PC-3 (cell line): ENCODE measurements around the gene ANAPC2. TPM values are rescaled to one million over a fixed set of nuclear protein-coding genes. Genes with fewer than 3 reads are reported as not detected.

ENCODE experiments used
- ATAC-seq: fragments of 200-7000 bp; cut with Tn5 transposase; 2 replicates; pipeline ENCODE4 v1.9.1; 2020; ENCODE audit warnings: mild to moderate bottlenecking, moderate library complexity
- BruUV-seq: library from RNA; stranded (reverse); fragments of 400-500 nt; replicated peaks from 2 replicates; lab custom pipeline; 2021; lab: Mats Ljungman, UMichigan
- CTCF ChIA-PET: fragments of 300-600 bp; sonication (Branson Sonifier 250); formaldehyde crosslinking; loops from one replicate; lab custom pipeline; 2022; ENCODE audit warnings: antibody characterized with exemption; lab: Charles Lee
- POLR2A ChIA-PET: fragments of 300-600 bp; sonication (Branson Sonifier 250); formaldehyde crosslinking; loops from one replicate; lab custom pipeline; 2022; ENCODE audit warnings: antibody characterized with exemption; ENCODE audit not compliant: unreplicated experiment; lab: Charles Lee
- DNase-seq: peaks from one replicate; pipeline ENCODE4 v3.0.0-alpha.2; 2015
- H2AFZ ChIP-seq: fragments of 300-600 bp; sonication (generic); 2 replicates; pipeline ENCODE4 v1.6.0; 2016; ENCODE audit warnings: antibody characterized with exemption, low read length
- H3F3A ChIP-seq: fragments of 300-600 bp; sonication (generic); one replicate; pipeline ENCODE4 v1.6.0; 2017; ENCODE audit warnings: antibody characterized with exemption, low read length, control low read depth, mild to moderate bottlenecking; ENCODE audit not compliant: unreplicated experiment
- H3K27ac ChIP-seq: fragments of 300-600 bp; sonication (generic); 2 replicates; pipeline ENCODE4 v1.5.1; 2016; ENCODE audit warnings: mild to moderate bottlenecking, low read length
- H3K27me3 ChIP-seq: fragments of 300-600 bp; sonication (generic); 2 replicates; pipeline ENCODE4 v1.6.1; 2016; ENCODE audit warnings: low read length, mixed read lengths
- H3K36me3 ChIP-seq: fragments of 300-600 bp; sonication (generic); 2 replicates; pipeline ENCODE4 v1.6.1; 2016; ENCODE audit warnings: low read depth, mixed run types, low read length, mixed read lengths
- H3K4me1 ChIP-seq: fragments of 300-600 bp; sonication (generic); 2 replicates; pipeline ENCODE4 v1.5.1; 2016; ENCODE audit warnings: low read length; ENCODE audit not compliant: insufficient read depth
- H3K4me2 ChIP-seq: fragments of 300-600 bp; sonication (generic); 2 replicates; pipeline ENCODE4 v1.6.0; 2016; ENCODE audit warnings: low read length
- H3K4me3 ChIP-seq: fragments of 300-600 bp; sonication (generic); 2 replicates; pipeline ENCODE4 v1.5.1; 2016; ENCODE audit warnings: mild to moderate bottlenecking, low read length, mixed read lengths
- H3K79me2 ChIP-seq: fragments of 300-600 bp; sonication (generic); 2 replicates; pipeline ENCODE4 v1.6.1; 2017; ENCODE audit warnings: low read length, mixed read lengths
- H3K9ac ChIP-seq: fragments of 300-600 bp; sonication (generic); 2 replicates; pipeline ENCODE4 v1.6.0; 2016; ENCODE audit warnings: mild to moderate bottlenecking, low read length
- H3K9me2 ChIP-seq: fragments of 300-600 bp; sonication (generic); replicated peaks from 2 replicates; pipeline ENCODE4 v1.6.1; 2016; ENCODE audit warnings: mixed run types, low read length, mixed read lengths
- H3K9me3 ChIP-seq: fragments of 300-600 bp; sonication (generic); 2 replicates; pipeline ENCODE4 v1.6.1; 2016; ENCODE audit warnings: low read length, mixed read lengths
- H4K20me1 ChIP-seq: fragments of 300-600 bp; sonication (generic); 2 replicates; pipeline ENCODE4 v1.6.1; 2016; ENCODE audit warnings: low read length, mixed read lengths
- CTCF ChIP-seq: fragments of 300-600 bp; sonication (generic); conservative IDR thresholded peaks from 2 replicates; pipeline ENCODE4 v1.5.1; 2017; ENCODE audit warnings: antibody characterized with exemption, low read depth, mild to moderate bottlenecking, low read length
- EZH2 ChIP-seq: fragments of 300-600 bp; sonication (generic); IDR thresholded peaks from one replicate; pipeline ENCODE4 v1.6.1; 2017; ENCODE audit warnings: antibody characterized with exemption, mild to moderate bottlenecking, low read length; ENCODE audit not compliant: unreplicated experiment
- EZH2phosphoT487 ChIP-seq: fragments of 300-600 bp; sonication (generic); IDR thresholded peaks from 2 replicates; pipeline ENCODE4 v1.6.1; 2018; ENCODE audit warnings: mild to moderate bottlenecking, antibody characterized with exemption, low read length, borderline replicate concordance
- intact Hi-C: fragments of 100-400 bp; cut with micrococcal nuclease; formaldehyde crosslinking; loops from 2 replicates; pipeline ENCODE4 v1.9.0; 2023
- total RNA-seq: library from RNA; depleted of rRNA; stranded (reverse); fragments of >200 nt; gene quantifications from 2 replicates; pipeline ENCODE4 v1.2.3, GENCODE V29; 2014

ANAPC2 gene
- total RNA-seq, 1 experiment from 2014 or later = 21.6 TPM

DNA sequence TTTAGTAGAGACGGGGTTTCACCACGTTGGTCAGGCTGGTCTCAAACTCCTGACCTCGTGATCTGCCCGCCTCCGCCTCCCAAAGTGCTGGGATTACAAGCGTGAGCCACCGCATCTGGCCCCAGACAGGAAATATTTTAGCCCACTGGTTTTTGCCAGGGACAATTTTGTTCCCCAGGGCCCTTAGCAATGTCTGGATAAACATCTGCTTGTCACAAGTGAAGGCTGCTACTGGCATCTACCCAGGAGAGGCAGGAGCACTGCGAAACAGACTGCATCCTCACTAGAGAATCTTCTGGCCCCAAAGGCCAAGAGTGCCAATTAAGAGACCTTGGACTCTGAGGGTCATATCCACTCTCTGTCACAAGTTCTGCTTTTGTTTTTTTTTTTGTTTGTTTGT, 14.6 kb upstream of the ANAPC2 start:
- no peak overlapping the region for H2AFZ ChIP-seq
- POLR2A ChIA-PET = interaction anchor here (0.6 kb wide), 1 partner anchor 103 kb away, joined by 3 read pairs; no protein-coding TSS in a partner anchor
- no peak for TF ChIP-seq EZH2
- no peak for TF ChIP-seq CTCF
- no peak for TF ChIP-seq EZH2phosphoT487
- DNase-seq (no peak), ATAC-seq (no peak)
- H3K9me3 ChIP-seq = no peaks in the 10 kb centered on the region
- no peaks in the 10 kb centered on the region for H3K9me2 ChIP-seq
- intact Hi-C loops = no loop called here
- CTCF ChIA-PET = interaction anchor here (0.6 kb wide), 1 partner anchor 73 kb away, joined by 3 read pairs; no protein-coding TSS in a partner anchor
- H3K4me2 ChIP-seq = 0 out of 2 replicates have a peak overlapping the region, but pooled peaks have one; percentile 19
- H3K36me3 ChIP-seq = no peaks in the 10 kb centered on the region
- H3K27me3 ChIP-seq = no peaks in the 10 kb centered on the region
- H3K9ac ChIP-seq = no peak overlapping the region
- H4K20me1 ChIP-seq = peaks cover 14% of the 10 kb centered on the region; the same call in 1 of the 2 replicates
- no peaks in the 10 kb centered on the region for H3F3A ChIP-seq
- no peak overlapping the region for H3K27ac ChIP-seq
- H3K4me3 ChIP-seq = no peak overlapping the region
- peaks cover 40% of the 10 kb centered on the region for H3K4me1 ChIP-seq
- H3K79me2 ChIP-seq = peaks cover 65% of the 10 kb centered on the region
- no TSS peak for BruUV-seq

GRCh38 chr9:137201205-137201868, 13.0 kb upstream of the ANAPC2 start:
- Histone ChIP-seq H3K4me2 (peak overlapping the region; percentile 99), H3K36me3 (no peaks in the 10 kb centered on the region), H3K79me2 (peaks cover 60% of the 10 kb centered on the region), H3K9me3 (no peaks in the 10 kb centered on the region), H3K27me3 (no peaks in the 10 kb centered on the region), H3K27ac (peak overlapping the region; percentile 25; the same call in 1 of the 2 replicates), H3K9ac (peak overlapping the region; percentile 74), H3F3A (no peaks in the 10 kb centered on the region), H3K4me3 (peak overlapping the region; percentile 83), H2AFZ (peak overlapping the region; percentile 73), H3K4me1 (peaks cover 38% of the 10 kb centered on the region), H4K20me1 (peaks cover 14% of the 10 kb centered on the region; the same call in 1 of the 2 replicates), H3K9me2 (no peaks in the 10 kb centered on the region)
- ATAC-seq (peak; percentile 2; the same call in 1 of the 2 replicates), DNase-seq (no peak)
- no peak for TF ChIP-seq EZH2phosphoT487
- no peak for TF ChIP-seq CTCF
- no peak for TF ChIP-seq EZH2
- POLR2A ChIA-PET = interaction anchor here (0.5 kb wide), 1 partner anchor 41 kb away, joined by 3 read pairs; no protein-coding TSS in a partner anchor
- CTCF ChIA-PET = no interaction called here
- BruUV-seq = TSS peak; percentile 34
- intact Hi-C loops = no loop called here
